PC-9 (cell line): ENCODE data around the gene PCDHGA12. TPM values are rescaled to one million over a fixed set of nuclear protein-coding genes. Genes with fewer than 3 reads are reported as not detected.
"Not testable (repeated sequence)": the region's sequence is repeated elsewhere in the genome, so short reads cannot be mapped to it uniquely, and the experiment has no call there.

ENCODE experiments used
- BruUV-seq: library from RNA; stranded (reverse); fragments of 400-500 nt; replicated peaks from 2 replicates; lab custom pipeline; 2021; lab: Mats Ljungman, UMichigan
- CTCF ChIA-PET: fragments of 300-600 bp; sonication (Branson Sonifier 250); formaldehyde crosslinking; loops from one replicate; lab custom pipeline; 2022; ENCODE audit warnings: antibody characterized with exemption; lab: Charles Lee
- POLR2A ChIA-PET: fragments of 300-600 bp; sonication (Branson Sonifier 250); formaldehyde crosslinking; loops from one replicate; lab custom pipeline; 2022; ENCODE audit warnings: antibody characterized with exemption; ENCODE audit not compliant: unreplicated experiment; lab: Charles Lee
- DNase-seq, 2 experiments: peaks; one replicate each; pipeline versions ENCODE4 v3.0.0 to v3.0.0-alpha.2; 2015 to 2022; ENCODE audit warnings: mixed read lengths in 1 of 2
- H2AFZ ChIP-seq: fragments of 200-600 bp; sonication (generic); 2 replicates; pipeline ENCODE4 v1.8.1; 2017; ENCODE audit warnings: antibody characterized with exemption
- H3F3A ChIP-seq: fragments of 200-600 bp; sonication (generic); 2 replicates; pipeline ENCODE4 v1.8.1; 2017; ENCODE audit warnings: antibody characterized with exemption, mild to moderate bottlenecking, low read depth; ENCODE audit not compliant: insufficient read depth
- H3K27ac ChIP-seq: fragments of 200-600 bp; sonication (generic); 2 replicates; pipeline ENCODE4 v1.6.1; 2016; ENCODE audit warnings: mixed run types
- H3K27me3 ChIP-seq: fragments of 200-600 bp; sonication (generic); 2 replicates; pipeline ENCODE4 v1.6.1; 2016; ENCODE audit warnings: low read depth, mixed run types; ENCODE audit not compliant: insufficient read depth
- H3K36me3 ChIP-seq: fragments of 200-600 bp; sonication (generic); 2 replicates; pipeline ENCODE4 v1.6.1; 2016; ENCODE audit warnings: low read depth, mixed run types
- H3K4me1 ChIP-seq: fragments of 200-600 bp; sonication (generic); replicated peaks from 2 replicates; pipeline ENCODE4 v1.6.1; 2016; ENCODE audit warnings: mixed run types; ENCODE audit not compliant: insufficient read depth
- H3K4me2 ChIP-seq: fragments of 200-600 bp; sonication (generic); 2 replicates; pipeline ENCODE4 v1.6.1; 2017; ENCODE audit warnings: mixed run types
- H3K4me3 ChIP-seq: fragments of 200-600 bp; sonication (generic); 2 replicates; pipeline ENCODE4 v1.6.1; 2016; ENCODE audit warnings: mixed run types
- H3K79me2 ChIP-seq: fragments of 200-600 bp; sonication (generic); 2 replicates; pipeline ENCODE4 v1.6.1; 2017; ENCODE audit warnings: low read depth, mixed run types
- H3K9me2 ChIP-seq: fragments of 200-600 bp; sonication (generic); 2 replicates; pipeline ENCODE4 v1.8.1; 2017; ENCODE audit warnings: mild to moderate bottlenecking; ENCODE audit not compliant: insufficient read depth
- H3K9me3 ChIP-seq: fragments of 200-600 bp; sonication (generic); 2 replicates; pipeline ENCODE4 v1.8.1; 2016; ENCODE audit warnings: low read depth; ENCODE audit not compliant: insufficient read depth
- H4K20me1 ChIP-seq: fragments of 200-600 bp; sonication (generic); 2 replicates; pipeline ENCODE4 v1.8.1; 2017; ENCODE audit not compliant: insufficient read depth
- EZH2 ChIP-seq: fragments of 200-600 bp; sonication (generic); IDR thresholded peaks from 2 replicates; pipeline ENCODE4 v1.8.0; 2017; ENCODE audit warnings: antibody characterized with exemption, low read depth
- intact Hi-C: fragments of 100-400 bp; cut with micrococcal nuclease; formaldehyde crosslinking; loops from one replicate; pipeline ENCODE4 v1.10.0; 2022; ENCODE audit not compliant: unreplicated experiment
- total RNA-seq: library from RNA; stranded (reverse); gene quantifications from 2 replicates; pipeline ENCODE4 v1.2.3, GENCODE V29; 2021
- TF ChIP-seq, protein P1 (sequence below): fragments of 200-600 bp; sonication (generic); conservative IDR thresholded peaks from 2 replicates; pipeline ENCODE4 v1.6.1; 2017; ENCODE audit warnings: mixed run types, antibody characterized with exemption, mild to moderate bottlenecking, moderate library complexity

The PCDHGA12 gene
- total RNA-seq, 1 experiment from 2014 or later, result not detected

GRCh38 chr5:141422742-141423291 is 7.5 kb upstream of the PCDHGA12 start:
- no peaks in the 10 kb centered on the region for H4K20me1 ChIP-seq
- no peaks in the 10 kb centered on the region for H3K4me1 ChIP-seq
- H3K27ac ChIP-seq, result no peak overlapping the region
- TF ChIP-seq EZH2, result no peak
- TF ChIP-seq, protein P1, sequence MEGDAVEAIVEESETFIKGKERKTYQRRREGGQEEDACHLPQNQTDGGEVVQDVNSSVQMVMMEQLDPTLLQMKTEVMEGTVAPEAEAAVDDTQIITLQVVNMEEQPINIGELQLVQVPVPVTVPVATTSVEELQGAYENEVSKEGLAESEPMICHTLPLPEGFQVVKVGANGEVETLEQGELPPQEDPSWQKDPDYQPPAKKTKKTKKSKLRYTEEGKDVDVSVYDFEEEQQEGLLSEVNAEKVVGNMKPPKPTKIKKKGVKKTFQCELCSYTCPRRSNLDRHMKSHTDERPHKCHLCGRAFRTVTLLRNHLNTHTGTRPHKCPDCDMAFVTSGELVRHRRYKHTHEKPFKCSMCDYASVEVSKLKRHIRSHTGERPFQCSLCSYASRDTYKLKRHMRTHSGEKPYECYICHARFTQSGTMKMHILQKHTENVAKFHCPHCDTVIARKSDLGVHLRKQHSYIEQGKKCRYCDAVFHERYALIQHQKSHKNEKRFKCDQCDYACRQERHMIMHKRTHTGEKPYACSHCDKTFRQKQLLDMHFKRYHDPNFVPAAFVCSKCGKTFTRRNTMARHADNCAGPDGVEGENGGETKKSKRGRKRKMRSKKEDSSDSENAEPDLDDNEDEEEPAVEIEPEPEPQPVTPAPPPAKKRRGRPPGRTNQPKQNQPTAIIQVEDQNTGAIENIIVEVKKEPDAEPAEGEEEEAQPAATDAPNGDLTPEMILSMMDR, result no peak
- DNase-seq, result no peak
- POLR2A ChIA-PET, result no interaction called here
- H3K9me3 ChIP-seq, result no peaks in the 10 kb centered on the region
- H3K36me3 ChIP-seq, result no peaks in the 10 kb centered on the region
- no peaks in the 10 kb centered on the region for H3K9me2 ChIP-seq
- CTCF ChIA-PET, result no interaction called here
- no peak overlapping the region for H3K4me3 ChIP-seq
- H3K27me3 ChIP-seq, result peaks cover 38% of the 10 kb centered on the region
- no peaks in the 10 kb centered on the region for H3F3A ChIP-seq
- no peak overlapping the region for H3K4me2 ChIP-seq
- no peaks in the 10 kb centered on the region for H3K79me2 ChIP-seq
- H2AFZ ChIP-seq, result no peak overlapping the region
- intact Hi-C loops, result no loop called here
- no TSS peak for BruUV-seq

DNA sequence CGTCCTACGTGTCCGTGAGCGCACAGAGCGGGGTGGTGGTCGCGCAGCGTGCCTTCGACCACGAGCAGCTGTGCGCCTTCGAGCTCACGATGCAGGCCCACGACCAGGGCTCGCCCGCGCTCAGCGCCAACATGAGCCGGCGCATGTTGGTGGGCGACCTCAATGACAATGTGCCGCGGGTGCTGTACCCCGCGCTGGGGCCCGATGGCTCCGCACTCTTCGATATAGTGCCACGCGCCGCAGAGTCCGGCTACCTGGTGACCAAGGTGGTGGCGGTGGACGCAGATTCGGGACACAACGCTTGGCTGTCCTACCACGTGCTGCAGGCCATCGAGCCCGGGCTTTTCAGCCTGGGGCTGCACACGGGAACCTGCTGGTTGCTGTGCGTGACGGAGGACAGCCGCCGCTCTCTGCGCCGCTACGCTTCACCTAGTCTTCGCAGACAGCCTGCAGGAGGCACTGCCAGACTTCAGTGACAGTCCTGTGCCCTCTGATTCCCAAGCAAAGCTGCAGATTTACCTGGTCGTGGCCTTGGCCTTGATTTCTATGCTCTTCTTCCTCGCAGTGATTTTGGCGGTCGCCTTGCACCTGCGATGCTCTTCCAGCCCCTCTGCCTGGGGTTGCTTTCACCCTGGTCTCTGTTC is 2.4 kb upstream of the PCDHGA12 start:
- intact Hi-C loops, result no loop called here
- Histone ChIP-seq H3K4me3 (no peak overlapping the region), H3K4me1 (no peaks in the 10 kb centered on the region), H3K9me3 (0 out of 2 replicates have a peak, but pooled peaks cover 3% of the 10 kb centered on the region), H4K20me1 (no peaks in the 10 kb centered on the region), H3F3A (no peaks in the 10 kb centered on the region), H3K9me2 (no peaks in the 10 kb centered on the region), H2AFZ (no peak overlapping the region), H3K36me3 (no peaks in the 10 kb centered on the region), H3K27ac (no peak overlapping the region), H3K4me2 (no peak overlapping the region), H3K27me3 (peaks cover 32% of the 10 kb centered on the region), H3K79me2 (no peaks in the 10 kb centered on the region)
- TF ChIP-seq, protein P1, result no peak
- TF ChIP-seq EZH2, result no peak
- no TSS peak for BruUV-seq
- no peak for DNase-seq
- ChIA-PET CTCF (no interaction called here), POLR2A (no interaction called here)

- TF ChIP-seq EZH2, result no peak
- TF ChIP-seq, protein P1, result no peak
- no peak for DNase-seq
- Histone ChIP-seq H3K4me1 (no peaks in the 10 kb centered on the region), H2AFZ (no peak overlapping the region), H3K27ac (no peak overlapping the region), H3K4me2 (no peak overlapping the region), H3K4me3 (no peak overlapping the region), H3K27me3 (peaks cover 27% of the 10 kb centered on the region), H3K36me3 (no peaks in the 10 kb centered on the region), H3K9me2 (no peaks in the 10 kb centered on the region), H4K20me1 (no peaks in the 10 kb centered on the region), H3K79me2 (no peaks in the 10 kb centered on the region), H3K9me3 (0 out of 2 replicates have a peak, but pooled peaks cover 3% of the 10 kb centered on the region), H3F3A (no peaks in the 10 kb centered on the region)
- intact Hi-C loops, result no loop called here
- BruUV-seq, result no TSS peak
- POLR2A ChIA-PET, result no interaction called here
- CTCF ChIA-PET, result interaction anchor here (0.6 kb wide), 1 partner anchor 313 kb away, joined by 6 read pairs; no protein-coding TSS in a partner anchor
Measured at GRCh38 chr5:141431286-141431685, 979 bp downstream of the PCDHGA12 start.

DNA sequence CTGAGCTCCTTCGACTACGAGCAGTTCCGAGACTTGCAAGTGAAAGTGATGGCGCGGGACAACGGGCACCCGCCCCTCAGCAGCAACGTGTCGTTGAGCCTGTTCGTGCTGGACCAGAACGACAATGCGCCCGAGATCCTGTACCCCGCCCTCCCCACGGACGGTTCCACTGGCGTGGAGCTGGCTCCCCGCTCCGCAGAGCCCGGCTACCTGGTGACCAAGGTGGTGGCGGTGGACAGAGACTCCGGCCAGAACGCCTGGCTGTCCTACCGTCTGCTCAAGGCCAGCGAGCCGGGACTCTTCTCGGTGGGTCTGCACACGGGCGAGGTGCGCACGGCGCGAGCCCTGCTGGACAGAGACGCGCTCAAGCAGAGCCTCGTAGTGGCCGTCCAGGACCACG is 2.0 kb downstream of the PCDHGA12 start:
- BruUV-seq, H3K36me3 ChIP-seq, DNase-seq, intact Hi-C loops, H3K4me3 ChIP-seq, H3K9me2 ChIP-seq, H4K20me1 ChIP-seq, H3K4me2 ChIP-seq, POLR2A ChIA-PET, H3K9me3 ChIP-seq, H2AFZ ChIP-seq, CTCF ChIA-PET, H3K27ac ChIP-seq, H3F3A ChIP-seq, H3K79me2 ChIP-seq, H3K4me1 ChIP-seq: not testable (repeated sequence)
- H3K27me3 ChIP-seq, result peaks cover 20% of the 10 kb centered on the region; the same call in 1 of the 2 replicates

DNA sequence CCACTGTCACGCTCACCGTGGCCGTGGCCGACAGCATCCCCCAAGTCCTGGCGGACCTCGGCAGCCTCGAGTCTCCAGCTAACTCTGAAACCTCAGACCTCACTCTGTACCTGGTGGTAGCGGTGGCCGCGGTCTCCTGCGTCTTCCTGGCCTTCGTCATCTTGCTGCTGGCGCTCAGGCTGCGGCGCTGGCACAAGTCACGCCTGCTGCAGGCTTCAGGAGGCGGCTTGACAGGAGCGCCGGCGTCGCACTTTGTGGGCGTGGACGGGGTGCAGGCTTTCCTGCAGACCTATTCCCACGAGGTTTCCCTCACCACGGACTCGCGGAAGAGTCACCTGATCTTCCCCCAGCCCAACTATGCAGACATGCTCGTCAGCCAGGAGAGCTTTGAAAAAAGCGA is 2.4 kb downstream of the PCDHGA12 start:
- H3K4me1 ChIP-seq, H3K9me3 ChIP-seq, DNase-seq, H4K20me1 ChIP-seq, H3K79me2 ChIP-seq, CTCF ChIA-PET, H3K4me2 ChIP-seq, H3K27ac ChIP-seq, BruUV-seq, H3K36me3 ChIP-seq, intact Hi-C loops, H2AFZ ChIP-seq, H3F3A ChIP-seq, POLR2A ChIA-PET, H3K4me3 ChIP-seq, H3K9me2 ChIP-seq: not testable (repeated sequence)
- H3K27me3 ChIP-seq, result peaks cover 20% of the 10 kb centered on the region; the same call in 1 of the 2 replicates
